Measurements from ENCODE around the gene RAB11B. TPM values are rescaled to one million over a fixed set of nuclear protein-coding genes. Genes with fewer than 3 reads are reported as not detected.
A peak's percentile ranks its signal among the peaks of the same experiment; 100 is the strongest.

Gene RAB11B
- total and polyA plus RNA-seq, 9 of the 15 experiments (the other 6 are each of a cell fraction or from before 2014, with no cell fraction given): 0.74 to 71.0 (median 13.8) TPM

- peak; percentile 61; the same call in 1 of the 2 replicates for TF ChIP-seq THAP12 (CRISPR knock-in tag; IDR thresholded peaks at IDR 0.05)
- no peak for TF ChIP-seq ZNF274 (IDR thresholded peaks at IDR 0.05; ENCODE audit: borderline replicate concordance, low read depth, low read length)
- no peak for TF ChIP-seq MEF2A (IDR thresholded peaks at IDR 0.05; ENCODE audit: control insufficient read depth, low read depth, low read length)
- TF ChIP-seq SMAD1 (IDR thresholded peaks at IDR 0.05; ENCODE audit: low read depth, low read length, partially characterized antibody): no peak
- no peak for TF ChIP-seq SETDB1 (IDR thresholded peaks at IDR 0.05; ENCODE audit: low read length)
- no peak for TF ChIP-seq HLTF (IDR thresholded peaks at IDR 0.05)
- no peak for TF ChIP-seq DPF2 (IDR thresholded peaks at IDR 0.05)
- TF ChIP-seq ZFPM2 (CRISPR knock-in tag; IDR thresholded peaks at IDR 0.05): no peak
- TF ChIP-seq E2F6 (IDR thresholded peaks at IDR 0.05; ENCODE audit: borderline replicate concordance in 1 of 2, extremely low read depth in 1 of 2, insufficient read depth in 1 of 2, insufficient read length in 1 of 2, low read depth in 1 of 2, low read length in 1 of 2, poor library complexity in 1 of 2, severe bottlenecking in 1 of 2): no peak
- no peak for TF ChIP-seq KLF13 (tag; IDR thresholded peaks at IDR 0.05; ENCODE audit: borderline replicate concordance, low read depth)
- no peak for TF ChIP-seq COPS2 (conservative IDR thresholded peaks at IDR 0.05)
- TF ChIP-seq SIRT6 (IDR thresholded peaks at IDR 0.05; ENCODE audit: low read depth, low read length): no peak
- TF ChIP-seq KLF10 (CRISPR knock-in tag; IDR thresholded peaks at IDR 0.05): no peak
- 0 out of 2 replicates have a peak, but pooled peaks have one; percentile 41 for TF ChIP-seq CREB1 (IDR thresholded peaks at IDR 0.05)
- no peak for TF ChIP-seq CREB1 (CRISPR knock-in tag; IDR thresholded peaks at IDR 0.05)
- no peak for TF ChIP-seq CUX1 (CRISPR knock-in tag; IDR thresholded peaks at IDR 0.05)
- TF ChIP-seq ZNF133 (CRISPR knock-in tag; IDR thresholded peaks at IDR 0.05): no peak
- 0 out of 2 replicates have a peak, but pooled peaks have one; percentile 22 for TF ChIP-seq JUN (IDR thresholded peaks at IDR 0.05; ENCODE audit: borderline replicate concordance, low read depth, low read length)
- TF ChIP-seq JUN (CRISPR knock-in tag; IDR thresholded peaks at IDR 0.05; ENCODE audit: borderline replicate concordance): no peak
Measured at GRCh38 chr19:8412783-8413628, 22.8 kb downstream of the RAB11B start, which contains the start of gene MARCHF2 (continued).

Data from K562 (cell line).